Measurements from ENCODE around the gene SDK2.

Gene SDK2

DNA sequence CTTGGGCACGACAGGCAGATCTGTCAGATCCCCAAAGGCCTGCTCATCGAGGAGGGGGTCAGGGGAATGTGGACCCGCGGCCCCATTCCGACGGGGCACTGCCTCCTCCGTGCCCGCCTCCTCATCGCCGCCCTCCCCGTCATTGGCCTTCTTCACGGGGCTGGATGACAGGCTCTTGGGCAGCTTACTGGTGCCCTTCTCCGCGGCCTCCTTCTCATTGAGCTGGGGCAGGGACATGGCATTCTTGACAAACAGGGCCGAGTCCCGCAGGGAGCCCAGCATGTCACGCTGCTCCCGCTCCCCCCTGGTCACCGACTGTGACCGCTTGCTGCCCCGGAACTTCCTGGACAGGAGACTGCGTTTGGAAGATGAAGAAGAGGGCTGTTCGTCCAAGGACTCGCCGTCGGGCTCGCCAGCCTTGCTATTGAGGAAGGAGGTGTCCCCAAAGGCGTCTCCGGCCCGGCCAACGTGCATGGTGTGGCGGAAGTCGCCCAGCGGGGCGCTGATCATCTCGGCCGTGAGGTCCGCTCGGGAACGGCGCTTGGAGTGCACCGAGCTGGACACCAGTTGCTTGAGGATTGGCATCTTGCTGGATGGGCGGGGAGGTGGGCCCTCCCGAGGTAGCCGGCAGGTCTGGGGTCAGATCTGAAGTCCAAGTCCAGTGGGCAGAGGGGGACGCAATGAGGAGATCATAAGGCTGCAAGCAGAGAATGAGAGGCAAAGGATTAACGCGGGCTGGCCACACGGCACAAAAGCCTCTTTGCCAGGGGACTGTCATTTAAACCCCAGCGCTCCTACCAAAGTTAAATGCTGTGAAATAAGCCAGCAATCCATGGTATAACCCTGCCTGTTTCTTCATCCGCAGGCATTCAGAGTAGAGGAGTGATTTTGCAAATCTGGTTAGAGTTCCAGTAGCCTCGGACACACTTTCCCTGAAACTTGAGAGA is 358.1 kb downstream of the SDK2 start:
- Histone ChIP-seq H3K79me2 (ENCODE audit: control insufficient read depth, low read length) (no peaks in the 10 kb centered on the region), H3K4me3 (ENCODE audit: low read length) (no peak overlapping the region), H4K20me1 (ENCODE audit: control insufficient read depth, insufficient read depth, low read depth, low read length) (no peaks in the 10 kb centered on the region), H3K27ac (ENCODE audit: low read depth, low read length) (no peak overlapping the region), H3K27me3 (ENCODE audit: control insufficient read depth, low read length) (no peaks in the 10 kb centered on the region), H3K4me1 (ENCODE audit: control insufficient read depth, low read length) (no peaks in the 10 kb centered on the region), H3K4me2 (ENCODE audit: low read length) (no peak overlapping the region), H3K9me2 (replicated peaks; ENCODE audit: control insufficient read depth, low read length) (no peaks in the 10 kb centered on the region), H3K36me3 (ENCODE audit: control insufficient read depth, low read length) (no peaks in the 10 kb centered on the region), H3K9me3 (ENCODE audit: control insufficient read depth, insufficient read depth, low read length) (no peaks in the 10 kb centered on the region), H3F3A (ENCODE audit: control insufficient read depth, insufficient read depth) (no peaks in the 10 kb centered on the region)
- TF ChIP-seq EZH2phosphoT487 (IDR thresholded peaks at IDR 0.05; ENCODE audit: borderline replicate concordance, low read length): no peak
- TF ChIP-seq, protein P1, sequence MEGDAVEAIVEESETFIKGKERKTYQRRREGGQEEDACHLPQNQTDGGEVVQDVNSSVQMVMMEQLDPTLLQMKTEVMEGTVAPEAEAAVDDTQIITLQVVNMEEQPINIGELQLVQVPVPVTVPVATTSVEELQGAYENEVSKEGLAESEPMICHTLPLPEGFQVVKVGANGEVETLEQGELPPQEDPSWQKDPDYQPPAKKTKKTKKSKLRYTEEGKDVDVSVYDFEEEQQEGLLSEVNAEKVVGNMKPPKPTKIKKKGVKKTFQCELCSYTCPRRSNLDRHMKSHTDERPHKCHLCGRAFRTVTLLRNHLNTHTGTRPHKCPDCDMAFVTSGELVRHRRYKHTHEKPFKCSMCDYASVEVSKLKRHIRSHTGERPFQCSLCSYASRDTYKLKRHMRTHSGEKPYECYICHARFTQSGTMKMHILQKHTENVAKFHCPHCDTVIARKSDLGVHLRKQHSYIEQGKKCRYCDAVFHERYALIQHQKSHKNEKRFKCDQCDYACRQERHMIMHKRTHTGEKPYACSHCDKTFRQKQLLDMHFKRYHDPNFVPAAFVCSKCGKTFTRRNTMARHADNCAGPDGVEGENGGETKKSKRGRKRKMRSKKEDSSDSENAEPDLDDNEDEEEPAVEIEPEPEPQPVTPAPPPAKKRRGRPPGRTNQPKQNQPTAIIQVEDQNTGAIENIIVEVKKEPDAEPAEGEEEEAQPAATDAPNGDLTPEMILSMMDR (IDR thresholded peaks at IDR 0.05; ENCODE audit: low read depth, low read length, poor library complexity, severe bottlenecking): no peak

DNA sequence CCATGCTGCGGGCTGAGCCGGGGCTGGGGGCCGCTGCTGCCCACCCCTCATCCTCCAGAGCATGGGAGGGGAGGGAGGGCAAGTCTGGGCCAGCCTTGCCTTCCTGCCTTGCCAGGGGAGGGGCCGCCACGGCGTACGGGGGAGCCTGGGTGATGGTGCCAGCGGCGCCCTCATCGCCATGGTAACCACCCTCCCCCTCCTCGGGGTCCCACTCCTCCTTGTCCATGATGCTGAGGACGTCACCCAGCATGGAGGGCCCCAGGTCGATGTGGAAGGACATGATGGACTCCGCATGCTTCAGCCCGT is 358.7 kb downstream of the SDK2 start:
- TF ChIP-seq, protein P1 (IDR thresholded peaks at IDR 0.05; ENCODE audit: low read depth, low read length, poor library complexity, severe bottlenecking): no peak
- no peak for TF ChIP-seq EZH2phosphoT487 (IDR thresholded peaks at IDR 0.05; ENCODE audit: borderline replicate concordance, low read length)
- Histone ChIP-seq H3K4me1 (ENCODE audit: control insufficient read depth, low read length) (no peaks in the 10 kb centered on the region), H3K79me2 (ENCODE audit: control insufficient read depth, low read length) (no peaks in the 10 kb centered on the region)

DNA sequence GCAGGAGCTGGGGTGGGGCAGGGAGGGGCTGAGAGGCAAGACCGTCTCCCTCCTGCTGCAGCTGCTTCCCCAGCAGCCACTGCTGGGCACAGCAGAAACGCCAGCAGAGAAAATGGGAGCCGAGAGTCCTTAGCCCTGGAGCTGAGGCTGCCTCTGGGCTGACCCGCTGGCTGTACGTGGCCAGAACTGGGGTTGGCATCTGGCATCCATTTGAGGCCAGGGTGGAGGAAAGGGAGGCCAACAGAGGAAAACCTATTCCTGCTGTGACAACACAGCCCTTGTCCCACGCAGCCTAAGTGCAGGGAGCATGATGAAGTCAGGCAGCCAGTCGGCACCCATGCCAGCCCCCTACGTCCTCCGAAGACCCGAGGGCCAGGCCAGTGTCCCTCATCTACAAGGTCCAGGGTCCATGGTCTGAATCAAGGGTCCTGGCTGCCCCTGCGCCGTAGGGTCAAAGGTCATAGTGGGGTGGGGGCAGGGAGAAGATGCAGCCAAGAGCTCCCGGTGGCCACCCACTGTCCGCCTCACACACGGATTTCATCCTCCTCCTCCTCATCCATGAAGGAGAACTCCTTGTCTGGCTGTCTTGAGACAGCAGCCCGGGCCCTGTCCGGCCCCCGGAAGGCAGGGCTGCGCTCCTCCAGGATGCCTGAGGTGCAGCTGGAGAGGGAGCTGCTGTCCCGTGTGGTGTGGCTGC is 359.2 kb downstream of the SDK2 start:
- TF ChIP-seq, protein P1 (IDR thresholded peaks at IDR 0.05; ENCODE audit: low read depth, low read length, poor library complexity, severe bottlenecking): no peak
- no peak for TF ChIP-seq EZH2phosphoT487 (IDR thresholded peaks at IDR 0.05; ENCODE audit: borderline replicate concordance, low read length)
- Histone ChIP-seq H3K27me3 (ENCODE audit: control insufficient read depth, low read length) (no peaks in the 10 kb centered on the region), H3K27ac (ENCODE audit: low read depth, low read length) (no peak overlapping the region), H3K4me2 (ENCODE audit: low read length) (no peak overlapping the region), H3K9me3 (ENCODE audit: control insufficient read depth, insufficient read depth, low read length) (no peaks in the 10 kb centered on the region), H3K4me1 (ENCODE audit: control insufficient read depth, low read length) (no peaks in the 10 kb centered on the region), H3F3A (ENCODE audit: control insufficient read depth, insufficient read depth) (no peaks in the 10 kb centered on the region), H3K79me2 (ENCODE audit: control insufficient read depth, low read length) (no peaks in the 10 kb centered on the region), H4K20me1 (ENCODE audit: control insufficient read depth, insufficient read depth, low read depth, low read length) (no peaks in the 10 kb centered on the region), H3K9me2 (replicated peaks; ENCODE audit: control insufficient read depth, low read length) (no peaks in the 10 kb centered on the region), H3K4me3 (ENCODE audit: low read length) (no peak overlapping the region), H3K36me3 (ENCODE audit: control insufficient read depth, low read length) (no peaks in the 10 kb centered on the region)

More for the DNA sequence above, 358.7 kb downstream of the SDK2 start:
- H4K20me1 ChIP-seq (ENCODE audit: control insufficient read depth, insufficient read depth, low read depth, low read length): no peaks in the 10 kb centered on the region
- no peaks in the 10 kb centered on the region for H3K9me2 ChIP-seq (replicated peaks; ENCODE audit: control insufficient read depth, low read length)
- H3F3A ChIP-seq (ENCODE audit: control insufficient read depth, insufficient read depth): no peaks in the 10 kb centered on the region
- H3K4me2 ChIP-seq (ENCODE audit: low read length): no peak overlapping the region
- H3K36me3 ChIP-seq (ENCODE audit: control insufficient read depth, low read length): no peaks in the 10 kb centered on the region
- H3K9me3 ChIP-seq (ENCODE audit: control insufficient read depth, insufficient read depth, low read length): no peaks in the 10 kb centered on the region
- no peak overlapping the region for H3K4me3 ChIP-seq (ENCODE audit: low read length)
- H3K27ac ChIP-seq (ENCODE audit: low read depth, low read length): no peak overlapping the region
- H3K27me3 ChIP-seq (ENCODE audit: control insufficient read depth, low read length): no peaks in the 10 kb centered on the region

Data from DOHH2 (cell line).